ENCODE results near the gene GPM6B.

Gene GPM6B

GRCh38 chrX:13824746-13825145, 7.9 kb upstream of the GPM6B start:
- DNase-seq: no peak

GRCh38 chrX:13821738-13822137, 4.8 kb upstream of the GPM6B start:
- DNase-seq: no peak

GRCh38 chrX:13816176-13816575, 717 bp downstream of the GPM6B start:
- DNase-seq: peak in 1 of 14 donors; percentile 54

GRCh38 chrX:13815664-13816063, 1.2 kb downstream of the GPM6B start:
- peak in 1 of 14 donors; percentile 28 for DNase-seq

- no peak for DNase-seq
These were observed 8.0 kb downstream of the GPM6B start for GRCh38 chrX:13808865-13809264.

GRCh38 chrX:13808293-13808692, 8.6 kb downstream of the GPM6B start:
- DNase-seq: no peak

GRCh38 chrX:13805241-13805640, 11.7 kb downstream of the GPM6B start:
- DNase-seq: no peak

- DNase-seq: no peak
These were observed 13.8 kb downstream of the GPM6B start for GRCh38 chrX:13803116-13803515.

- no peak for DNase-seq
These were observed 18.7 kb downstream of the GPM6B start for GRCh38 chrX:13798184-13798583.

- DNase-seq: no peak
These were observed 19.4 kb downstream of the GPM6B start for GRCh38 chrX:13797512-13797911.

- DNase-seq: no peak
These were observed 22.5 kb downstream of the GPM6B start for GRCh38 chrX:13794417-13794816.

GRCh38 chrX:13793897-13794296, 23.0 kb downstream of the GPM6B start:
- DNase-seq: no peak

GRCh38 chrX:13791559-13791958, 25.3 kb downstream of the GPM6B start:
- peak in 8 of 14 donors; percentile 15 to 59 (median 30) for DNase-seq

- DNase-seq: no peak
These were observed 25.7 kb downstream of the GPM6B start for GRCh38 chrX:13791145-13791544.

GRCh38 chrX:13790206-13791131, 26.4 kb downstream of the GPM6B start:
- DNase-seq: no peak

- DNase-seq: no peak
These were observed 30.8 kb downstream of the GPM6B start for GRCh38 chrX:13786048-13786447.

- DNase-seq: no peak
These were observed 35.9 kb downstream of the GPM6B start for GRCh38 chrX:13780868-13781427.

GRCh38 chrX:13778916-13779315, 38.0 kb downstream of the GPM6B start:
- DNase-seq: no peak

GRCh38 chrX:13776387-13776786, 40.5 kb downstream of the GPM6B start:
- no peak for DNase-seq

- no peak for DNase-seq
These were observed 41.1 kb downstream of the GPM6B start for GRCh38 chrX:13775837-13776236.

GRCh38 chrX:13774696-13775095, 42.2 kb downstream of the GPM6B start:
- DNase-seq: no peak

GRCh38 chrX:13770013-13770535, 46.8 kb downstream of the GPM6B start:
- DNase-seq: no peak

GRCh38 chrX:13768939-13769338, 48.0 kb downstream of the GPM6B start:
- no peak for DNase-seq

- DNase-seq: peak in 8 of 14 donors; percentile 3 to 74 (median 24)
These were observed 52.1 kb downstream of the GPM6B start for GRCh38 chrX:13764765-13765164.

All from C1 segment of cervical spinal cord (tissue), 14 donors.